NOMO-1 treated with dmso at 0.1 percent for 144 hours (cell line): Measurements from ENCODE around the gene F11.
"Not testable (repeated sequence)": the region's sequence is repeated elsewhere in the genome, so short reads cannot be mapped to it uniquely, and the experiment has no call there.

Source experiments
- DNase-seq: peaks from one replicate; lab custom pipeline; 2025; ENCODE audit not compliant: unreplicated experiment; lab: John Stamatoyannopoulos, UW

F11 gene

DNA sequence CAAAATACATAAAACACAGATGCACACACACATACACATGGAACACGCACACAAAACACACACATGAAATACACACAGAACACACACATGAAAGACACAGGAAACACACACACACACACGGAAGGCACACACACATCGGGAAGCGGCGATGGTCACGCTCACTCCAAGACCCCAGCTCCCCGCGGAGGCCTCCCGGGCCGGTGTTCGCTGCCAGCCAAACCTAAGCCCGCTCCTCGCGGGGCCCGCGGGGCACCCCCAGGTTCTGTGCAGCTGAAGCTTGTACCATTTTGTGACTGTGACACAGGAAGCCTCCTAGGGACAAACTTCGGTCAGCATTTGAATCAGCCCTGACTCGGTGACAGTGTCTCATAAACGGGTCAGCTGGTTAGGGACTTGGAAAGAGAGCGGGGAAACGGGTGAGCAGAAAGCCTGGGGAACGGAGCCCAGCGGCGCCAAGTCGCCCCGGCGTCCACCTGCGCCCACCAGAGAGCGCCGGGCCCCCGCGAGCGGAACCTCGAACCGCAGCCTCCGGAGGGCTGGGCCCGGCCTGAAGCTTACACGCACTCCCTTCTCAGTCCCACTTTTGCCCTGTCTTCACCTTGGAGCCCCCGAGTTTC lies 32.1 kb downstream of the F11 start:
- no peak for DNase-seq

DNA sequence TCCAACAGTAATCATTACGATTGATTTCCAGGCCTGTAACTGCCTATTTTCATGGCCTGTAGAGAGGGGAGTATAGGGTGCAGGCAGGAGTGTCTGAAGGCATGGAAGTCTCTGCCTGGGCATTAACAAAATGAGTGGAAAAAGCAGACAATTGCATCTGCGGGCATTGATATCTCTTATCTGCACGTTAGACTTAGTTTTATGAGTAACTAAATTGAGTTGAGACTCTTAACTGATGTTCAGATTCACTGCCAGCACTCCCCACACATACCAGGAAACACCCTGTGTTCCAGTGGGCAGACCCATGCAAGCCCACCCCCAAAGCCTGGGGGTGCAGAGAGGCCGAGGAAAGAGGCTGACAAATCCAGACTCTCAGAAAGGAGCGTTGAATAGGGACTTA lies 33.3 kb downstream of the F11 start:
- DNase-seq = no peak

DNA sequence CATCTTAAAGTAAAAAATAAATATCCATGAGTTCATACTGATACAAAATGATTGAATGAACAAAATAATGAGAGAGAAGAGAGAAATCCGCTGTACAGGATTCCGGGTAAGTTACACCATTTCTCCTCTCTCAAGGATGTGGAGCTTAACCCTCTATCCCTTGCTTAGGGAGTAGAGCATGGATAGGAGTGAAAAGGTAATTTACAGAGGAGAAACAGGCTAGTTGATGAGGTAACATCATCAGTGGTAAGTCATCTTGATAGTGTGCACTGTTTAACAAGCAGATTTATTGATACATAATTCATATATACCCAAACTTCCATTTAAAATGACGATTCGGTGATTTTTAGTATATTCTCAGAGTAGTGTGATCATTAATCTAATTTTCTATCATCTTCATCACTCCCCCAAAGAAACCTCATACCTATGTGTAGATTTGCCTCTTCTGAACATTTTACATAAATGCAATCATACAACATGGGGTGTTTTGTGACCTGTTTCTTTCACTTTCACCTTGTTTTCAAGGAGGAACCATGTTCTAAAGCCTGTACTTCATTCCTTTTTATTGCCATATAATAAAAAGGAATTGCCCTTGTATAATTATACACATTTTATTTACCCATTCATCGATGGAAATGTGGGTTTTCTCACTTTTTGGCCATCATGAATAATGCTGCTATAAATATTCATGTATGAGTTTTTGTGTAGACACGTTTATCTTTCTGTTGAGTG lies 34.8 kb downstream of the F11 start:
- DNase-seq = no peak

DNA sequence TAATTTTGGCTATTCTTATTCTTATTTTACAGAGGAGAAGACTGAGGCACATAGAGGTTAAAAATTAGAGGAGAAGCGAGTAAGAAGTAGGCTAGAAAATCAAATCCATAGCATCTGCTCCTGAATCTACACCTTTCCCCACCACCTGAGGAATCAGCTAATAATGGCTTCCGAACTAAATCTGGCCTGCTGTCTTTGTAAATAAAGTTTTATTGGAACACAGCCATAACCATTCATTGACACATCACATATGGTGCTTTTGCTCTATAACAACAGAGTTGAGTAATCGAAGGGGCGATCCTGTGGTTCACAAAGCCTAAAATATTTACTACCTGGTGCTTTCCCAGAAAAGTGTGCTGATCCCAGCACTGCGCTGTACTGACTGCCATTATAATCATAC lies 38.2 kb downstream of the F11 start:
- no peak for DNase-seq

DNA sequence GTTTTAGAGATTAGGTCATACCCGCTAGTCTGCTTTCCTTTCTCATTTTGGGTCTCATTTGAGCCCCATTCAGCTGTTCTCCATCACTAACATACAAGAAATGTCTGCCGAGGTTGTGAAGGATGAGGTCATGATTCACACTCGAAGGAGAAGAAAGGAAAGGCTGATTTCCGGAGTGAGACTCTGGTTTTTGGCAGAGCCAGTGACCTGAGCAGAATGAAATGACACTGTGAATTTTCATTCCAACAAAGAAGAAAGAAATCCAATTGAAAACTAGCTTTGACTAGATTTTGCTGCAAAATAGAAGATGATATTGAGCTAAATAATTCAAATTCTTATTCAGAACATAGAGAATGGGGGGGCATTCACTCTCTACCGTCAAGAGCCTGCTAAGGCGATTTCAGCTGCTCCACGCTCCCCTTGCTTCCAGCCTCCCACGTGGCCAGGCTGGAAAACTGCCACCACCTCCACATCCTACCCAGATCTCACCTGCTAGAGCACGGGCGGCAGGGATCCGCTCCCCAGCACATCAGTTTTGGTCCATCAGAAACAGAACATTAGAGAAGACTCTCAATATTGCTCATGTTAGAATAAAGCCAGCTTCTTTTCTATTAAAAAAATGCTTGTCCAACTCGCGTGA lies 39.0 kb downstream of the F11 start:
- DNase-seq = no peak

DNA sequence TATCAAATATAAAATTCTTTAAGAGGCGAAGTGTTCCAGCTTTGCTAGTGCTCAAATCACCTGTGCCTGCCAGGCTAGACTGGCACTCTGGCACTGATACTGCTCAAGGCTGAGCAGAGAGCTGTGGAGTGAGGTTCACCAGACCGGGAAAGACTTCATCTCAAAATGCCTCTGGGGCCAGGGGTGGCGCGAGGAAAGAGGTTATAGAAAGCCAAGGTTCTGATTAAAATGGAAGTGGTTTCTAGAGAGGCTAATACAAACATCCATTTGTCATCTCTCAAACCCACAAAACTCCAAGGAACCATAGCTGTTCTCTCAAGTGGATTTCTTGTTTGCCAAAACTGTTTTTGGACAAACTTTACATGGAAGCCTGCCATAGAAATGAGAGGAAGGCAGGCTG lies 41.5 kb downstream of the F11 start:
- no peak for DNase-seq

DNA sequence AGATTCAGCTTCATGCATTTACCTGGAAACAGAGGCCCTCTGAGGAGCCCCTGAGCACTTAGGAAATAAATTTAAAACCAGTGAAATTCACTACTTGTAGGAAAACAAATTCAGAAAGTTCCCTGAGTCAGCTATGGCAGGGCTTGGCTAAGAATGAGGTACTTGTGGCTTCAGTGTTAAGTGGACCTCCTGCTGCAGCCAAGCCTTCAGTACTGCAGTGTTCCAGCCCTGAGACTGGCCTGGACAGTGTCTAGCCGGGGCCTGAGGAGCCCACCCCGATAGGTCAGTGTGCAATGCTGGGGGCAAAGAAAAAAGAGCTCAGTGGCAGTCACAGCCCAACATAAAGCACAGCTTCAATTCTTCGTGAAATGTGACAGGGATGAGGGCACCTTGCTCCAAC lies 41.9 kb downstream of the F11 start:
- no peak for DNase-seq

DNA sequence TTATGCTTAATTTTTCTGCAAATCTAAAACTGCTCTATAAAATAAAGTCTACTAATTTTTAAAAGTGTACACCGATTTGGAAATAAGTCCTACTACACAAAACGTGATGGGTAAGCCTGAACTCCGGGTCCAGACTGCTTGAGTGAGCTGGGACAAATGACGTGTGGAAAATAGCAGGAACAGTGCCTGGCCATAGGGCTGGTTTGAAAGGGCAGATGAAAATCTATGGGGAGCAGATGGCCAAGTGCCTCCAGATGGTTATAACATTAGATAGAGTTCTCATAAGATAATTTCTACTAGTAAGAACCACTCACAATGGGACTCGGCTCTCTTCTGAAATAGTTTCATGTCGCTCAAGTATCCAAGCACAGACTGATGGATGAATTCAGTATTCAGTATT lies 52.5 kb downstream of the F11 start:
- DNase-seq = no peak

DNA sequence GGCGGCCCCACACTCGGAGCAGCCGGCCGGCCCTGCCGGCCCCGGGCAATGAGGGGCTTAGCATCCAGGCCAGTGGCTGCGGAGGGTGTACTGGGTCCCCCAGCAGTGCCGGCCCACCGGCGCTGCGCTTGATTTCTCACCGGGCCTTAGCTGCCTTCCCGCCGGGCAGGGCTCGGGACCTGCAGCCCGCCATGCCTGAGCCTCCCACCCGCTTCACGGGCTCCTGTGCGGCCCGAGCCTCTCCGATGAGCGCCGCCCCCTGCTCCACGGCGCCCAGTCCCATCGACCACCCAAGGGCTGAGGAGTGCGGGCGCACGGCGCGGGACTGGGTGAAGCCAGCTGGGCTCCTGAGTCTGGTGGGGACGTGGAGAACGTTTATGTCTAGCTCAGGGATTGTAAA lies 58.7 kb downstream of the F11 start:
- DNase-seq = not testable (repeated sequence)

DNA sequence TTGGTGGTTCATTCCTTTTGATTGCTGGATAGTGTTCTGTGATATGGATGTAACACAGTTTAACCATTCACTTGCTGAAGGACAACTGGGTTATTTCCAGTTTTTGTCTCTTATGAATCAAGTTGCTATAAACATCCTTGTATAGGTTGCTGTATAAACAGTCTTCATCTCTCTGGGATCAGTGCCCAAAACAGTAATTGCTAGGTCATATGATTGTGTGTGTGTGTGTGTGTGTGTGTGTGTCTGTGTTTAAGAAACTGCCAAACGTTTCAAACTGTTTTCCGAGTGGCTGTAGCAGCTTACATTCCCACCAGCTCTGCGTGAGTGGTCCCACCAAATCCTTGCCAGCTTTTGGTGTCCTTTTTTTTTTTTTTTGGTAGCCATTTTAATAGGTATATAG lies 60.4 kb downstream of the F11 start:
- no peak for DNase-seq

DNA sequence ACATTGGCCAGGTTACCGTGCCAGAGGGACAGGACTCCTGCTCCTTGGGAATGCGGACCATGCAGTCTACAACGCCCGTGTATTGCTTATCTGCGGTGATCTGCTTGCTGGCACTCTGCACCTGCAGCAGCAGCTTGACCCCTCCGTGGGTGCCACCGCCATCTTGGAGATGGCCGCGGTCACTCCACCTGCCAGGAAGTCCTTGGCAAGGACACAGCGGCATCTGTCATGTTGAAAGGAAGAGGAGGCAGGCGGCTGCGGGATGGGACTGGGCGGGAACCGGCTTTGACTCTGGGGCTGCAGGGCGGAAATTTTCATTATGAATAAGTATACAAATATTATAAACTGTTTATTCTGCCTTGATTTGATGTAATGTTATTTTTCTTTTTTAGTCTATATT lies 63.4 kb downstream of the F11 start:
- DNase-seq = no peak

DNA sequence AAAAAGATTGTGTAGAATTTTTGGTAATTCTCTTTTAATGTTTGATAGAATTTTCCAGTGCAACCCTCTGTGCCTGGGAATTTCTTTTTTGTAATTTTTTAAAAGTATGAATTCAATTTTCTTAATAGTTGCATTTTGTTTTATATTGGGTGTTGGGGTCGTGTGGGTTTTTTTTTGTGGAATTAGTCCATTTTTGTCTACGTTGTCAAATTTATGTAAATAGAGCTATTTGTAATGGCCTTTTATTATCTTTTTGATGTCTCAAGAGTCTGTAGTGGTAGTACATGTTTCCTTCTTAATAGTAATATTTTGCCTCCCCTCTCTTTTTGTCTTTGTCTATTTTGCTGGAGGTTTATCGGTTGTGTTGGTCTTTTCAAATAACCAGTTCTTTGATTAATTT lies 64.4 kb downstream of the F11 start:
- DNase-seq = no peak

DNA sequence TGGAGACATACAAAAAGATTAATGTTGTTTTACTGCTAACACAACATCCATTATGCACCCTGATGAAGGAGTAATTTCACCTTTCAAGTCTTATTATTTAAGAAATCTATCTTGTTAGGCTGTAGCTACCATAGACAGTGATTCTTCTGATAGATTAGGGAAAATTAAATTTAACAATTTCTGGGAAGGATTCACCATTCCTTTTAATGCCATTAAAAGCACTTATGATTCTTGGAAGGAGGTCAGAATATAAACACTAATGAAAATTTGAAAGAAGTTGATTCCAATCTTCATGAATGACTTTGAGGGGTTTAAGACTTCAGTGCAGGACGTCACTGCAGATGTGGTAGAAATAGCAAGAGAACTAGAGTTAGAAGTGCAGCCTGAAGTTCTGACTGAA lies 69.8 kb downstream of the F11 start:
- DNase-seq = no peak
